Sigmoid colon (tissue), 7 donors: Measurements from ENCODE around the gene PFKFB2. TPM values are rescaled to one million over a fixed set of nuclear protein-coding genes. Genes with fewer than 3 reads are reported as not detected.
"Not testable (repeated sequence)": the region's sequence is repeated elsewhere in the genome, so short reads cannot be mapped to it uniquely, and the experiment has no call there.

Experiments used
- DNase-seq: peaks from one replicate; pipeline ENCODE4 v3.0.0-alpha.2; 2019
- H3K27ac ChIP-seq, 4 donors: fragments of 200-600 bp; sonication (generic); one replicate each; pipeline ENCODE4 v1.5.1; 2016 to 2019; ENCODE audit warnings: mild to moderate bottlenecking in 1 of 4
- H3K27me3 ChIP-seq, 3 donors: fragments of 200-600 bp; sonication (generic); one replicate each; pipeline ENCODE4 v1.5.1; 2019; ENCODE audit warnings: mild to moderate bottlenecking in 1 of 3
- H3K36me3 ChIP-seq, 4 donors: fragments of 200-600 bp; sonication (generic); one replicate each; pipeline ENCODE4 v1.5.1; 2016 to 2019
- H3K4me1 ChIP-seq, 4 donors: fragments of 200-600 bp; sonication (generic); one replicate each; pipeline ENCODE4 v1.5.1; 2017 to 2019
- H3K4me3 ChIP-seq, 4 donors: fragments of 200-600 bp; sonication (generic); one replicate each; pipeline ENCODE4 v1.5.1; 2017 to 2019; ENCODE audit warnings: mild to moderate bottlenecking in 2 of 4, moderate library complexity in 1 of 4
- H3K9me3 ChIP-seq, 4 donors: fragments of 200-600 bp in 3 of 4; sonication (generic) in 3 of 4; one replicate each; pipeline versions ENCODE4 v1.5.1 to v1.6.1; 2013 to 2019
- EP300 ChIP-seq, 4 donors: sonication (generic); formaldehyde crosslinking; IDR thresholded peaks; one replicate each; pipeline ENCODE4 v1.6.1; 2017; ENCODE audit warnings: antibody characterized with exemption in 4 of 4
- POLR2A ChIP-seq, 2 donors: fragments of 450-650 bp; IDR thresholded peaks; one replicate each; pipeline ENCODE4 v1.6.1; 2016; ENCODE audit warnings: antibody characterized with exemption in 2 of 2, mild to moderate bottlenecking in 2 of 2, moderate library complexity in 2 of 2
- POLR2AphosphoS5 ChIP-seq, 4 donors: sonication (generic); formaldehyde crosslinking; IDR thresholded peaks; one replicate each; pipeline ENCODE4 v1.6.1; 2017; ENCODE audit warnings: antibody characterized with exemption in 4 of 4
- WGBS, 2 donors: extraction: QIAGEN DNeasy Blood & Tissue Kit; methylation state at CpG; one replicate each; pipeline ENCODE4 v1.1.7; 2013; 5-methylcytosine and 5-hydroxymethylcytosine counted together
- intact Hi-C: fragments of 100-400 bp; cut with DNase I; formaldehyde crosslinking; loops from one replicate; pipeline ENCODE4 v1.15.1; 2023
- polyA plus RNA-seq, 3 donors: library from polyadenylated mRNA; stranded (reverse); fragments of 200-250 nt; gene quantifications; one replicate each; pipeline ENCODE4 v1.2.3, GENCODE V29; 2013
- total RNA-seq, 4 donors: library from RNA; depleted of rRNA; stranded (reverse); fragments of >200 nt; gene quantifications; one replicate each; pipeline ENCODE4 v1.1.0, GENCODE V29; 2016
- TF ChIP-seq, protein P1 (sequence below), 4 experiments: fragments of 450-650 bp in 3 of 4; fragments of 200-600 bp in 1 of 4; IDR thresholded peaks; one replicate each; pipeline ENCODE4 v1.5.1; 2016 to 2019; ENCODE audit warnings: antibody characterized with exemption in 4 of 4, mild to moderate bottlenecking in 3 of 4, moderate library complexity in 2 of 4
- donor health status: healthy with polysubstance abuse.
- donor health status: Bipolar disorder and iron deficiency.
- donor health status: healthy.

Gene PFKFB2
- total and polyA plus RNA-seq, 7 donors = 5.0 to 24.9 (median 7.8) TPM

- Histone ChIP-seq H3K27me3 (no peaks in the 10 kb centered on the region), H3K27ac (no peak overlapping the region), H3K9me3 (no peaks in the 10 kb centered on the region), H3K36me3 (no peaks in the 10 kb centered on the region), H3K4me3 (no peak overlapping the region), H3K4me1 (peaks cover 0 to 7% (median 6%) of the 10 kb centered on the region in 4 donors)
- TF ChIP-seq EP300 (IDR thresholded peaks at IDR 0.05) (no peak), POLR2AphosphoS5 (IDR thresholded peaks at IDR 0.05) (no peak)
- intact Hi-C loops = no loop called here
- WGBS, 2 donors = 72 to 79% methylated on average over 3 of the region's 3 CpGs
- no peak for DNase-seq
These were observed 12.9 kb upstream of the PFKFB2 start for GRCh38 chr1:207040181-207040533.

GRCh38 chr1:207041397-207041796 is 11.7 kb upstream of the PFKFB2 start:
- H3K36me3 ChIP-seq, H3K27me3 ChIP-seq, H3K4me3 ChIP-seq, intact Hi-C loops, DNase-seq, H3K27ac ChIP-seq, H3K9me3 ChIP-seq: not testable (repeated sequence)
- peaks cover 0 to 18% (median 13%) of the 10 kb centered on the region in 4 donors for H3K4me1 ChIP-seq
- WGBS, 2 donors = 92 to 94% methylated on average over 2 of the region's 2 CpGs

DNA sequence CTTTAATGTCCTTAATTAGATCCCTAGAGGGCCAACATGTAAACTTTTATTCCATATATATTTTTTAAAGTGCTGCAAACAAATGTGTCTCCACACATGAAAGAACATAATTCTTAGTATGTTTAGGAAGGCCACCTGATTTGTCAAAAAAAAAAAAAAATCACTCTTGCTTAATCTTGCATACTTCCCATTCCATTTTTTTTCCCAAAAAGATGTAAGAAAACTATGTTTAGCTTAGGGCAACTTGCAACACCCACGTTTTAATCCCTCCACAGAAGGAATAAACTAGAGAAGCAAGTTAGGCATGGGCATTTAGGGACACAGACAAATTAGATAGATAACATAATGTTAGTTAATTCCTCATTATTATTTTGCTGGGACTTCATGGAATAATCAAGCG is 7.6 kb upstream of the PFKFB2 start:
- no peaks in the 10 kb centered on the region for H3K9me3 ChIP-seq
- TF ChIP-seq POLR2AphosphoS5 (IDR thresholded peaks at IDR 0.05) (no peak), EP300 (IDR thresholded peaks at IDR 0.05) (no peak), POLR2A (IDR thresholded peaks at IDR 0.05) (no peak)
- TF ChIP-seq, protein P1, sequence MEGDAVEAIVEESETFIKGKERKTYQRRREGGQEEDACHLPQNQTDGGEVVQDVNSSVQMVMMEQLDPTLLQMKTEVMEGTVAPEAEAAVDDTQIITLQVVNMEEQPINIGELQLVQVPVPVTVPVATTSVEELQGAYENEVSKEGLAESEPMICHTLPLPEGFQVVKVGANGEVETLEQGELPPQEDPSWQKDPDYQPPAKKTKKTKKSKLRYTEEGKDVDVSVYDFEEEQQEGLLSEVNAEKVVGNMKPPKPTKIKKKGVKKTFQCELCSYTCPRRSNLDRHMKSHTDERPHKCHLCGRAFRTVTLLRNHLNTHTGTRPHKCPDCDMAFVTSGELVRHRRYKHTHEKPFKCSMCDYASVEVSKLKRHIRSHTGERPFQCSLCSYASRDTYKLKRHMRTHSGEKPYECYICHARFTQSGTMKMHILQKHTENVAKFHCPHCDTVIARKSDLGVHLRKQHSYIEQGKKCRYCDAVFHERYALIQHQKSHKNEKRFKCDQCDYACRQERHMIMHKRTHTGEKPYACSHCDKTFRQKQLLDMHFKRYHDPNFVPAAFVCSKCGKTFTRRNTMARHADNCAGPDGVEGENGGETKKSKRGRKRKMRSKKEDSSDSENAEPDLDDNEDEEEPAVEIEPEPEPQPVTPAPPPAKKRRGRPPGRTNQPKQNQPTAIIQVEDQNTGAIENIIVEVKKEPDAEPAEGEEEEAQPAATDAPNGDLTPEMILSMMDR (IDR thresholded peaks at IDR 0.05) = no peak
- DNase-seq = no peak
- WGBS, 2 donors = 74 to 84% methylated on average over 2 of the region's 2 CpGs
- intact Hi-C loops = no loop called here
- H3K27ac ChIP-seq = no peak overlapping the region
- no peaks in the 10 kb centered on the region for H3K27me3 ChIP-seq
- H3K36me3 ChIP-seq = peaks cover 7 to 28% (median 9%) of the 10 kb centered on the region in 4 donors
- no peak overlapping the region for H3K4me3 ChIP-seq
- H3K4me1 ChIP-seq = peaks cover 0 to 52% (median 39%) of the 10 kb centered on the region in 4 donors

DNA sequence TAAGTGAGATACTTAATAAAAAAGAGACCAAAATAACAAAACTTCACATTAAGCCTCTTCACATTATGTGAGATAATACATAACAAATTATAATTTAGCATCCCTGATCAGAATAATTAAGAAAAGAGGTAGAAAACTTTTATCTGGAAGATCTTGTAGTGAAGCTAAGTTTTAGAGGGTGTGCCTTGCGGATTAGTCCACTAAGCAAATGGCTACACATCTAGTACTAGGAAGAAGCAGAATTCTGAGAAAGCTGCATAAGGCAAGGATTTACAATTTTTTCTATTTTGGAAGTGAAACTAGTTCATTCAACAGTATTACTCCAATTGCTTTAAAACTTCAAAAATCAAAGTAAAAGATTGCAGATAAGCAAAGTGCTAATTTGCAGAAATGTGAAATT is 5.6 kb upstream of the PFKFB2 start:
- intact Hi-C loops = no loop called here
- Histone ChIP-seq H3K27ac (no peak overlapping the region), H3K27me3 (no peaks in the 10 kb centered on the region), H3K4me1 (peaks cover 0 to 66% (median 53%) of the 10 kb centered on the region in 4 donors), H3K9me3 (no peaks in the 10 kb centered on the region), H3K36me3 (peaks cover 7 to 28% (median 9%) of the 10 kb centered on the region in 4 donors), H3K4me3 (no peak overlapping the region)
- TF ChIP-seq EP300 (IDR thresholded peaks at IDR 0.05) (no peak), POLR2AphosphoS5 (IDR thresholded peaks at IDR 0.05) (no peak), POLR2A (IDR thresholded peaks at IDR 0.05) (no peak)
- TF ChIP-seq, protein P1 (IDR thresholded peaks at IDR 0.05) = no peak
- WGBS, 2 donors = 93 to 95% methylated on average over 1 of the region's 1 CpG
- no peak for DNase-seq

DNA sequence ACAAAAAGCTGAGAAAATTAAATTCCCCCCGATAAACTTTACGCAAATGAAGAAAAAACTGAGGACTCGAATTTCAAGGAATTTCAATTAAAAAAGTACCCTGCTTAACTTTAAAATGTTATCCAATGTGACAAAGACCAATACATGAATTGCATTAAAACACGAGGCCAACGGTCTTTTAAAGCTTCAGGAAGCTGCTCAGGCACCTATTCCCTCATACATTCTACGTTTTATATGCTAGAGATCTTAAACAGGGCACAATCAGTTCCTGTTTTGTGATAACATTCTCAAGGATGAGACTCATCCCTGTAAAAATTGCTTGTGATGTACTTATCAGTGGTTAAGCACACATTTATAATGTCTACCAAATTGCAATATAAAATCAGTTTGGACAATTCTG is 5.0 kb upstream of the PFKFB2 start:
- intact Hi-C loops = no loop called here
- peaks cover 0 to 66% (median 54%) of the 10 kb centered on the region in 4 donors for H3K4me1 ChIP-seq

More for the DNA sequence above, 5.0 kb upstream of the PFKFB2 start:
- Histone ChIP-seq H3K4me3 (no peak overlapping the region), H3K27me3 (no peaks in the 10 kb centered on the region), H3K27ac (no peak overlapping the region), H3K36me3 (peaks cover 7 to 28% (median 9%) of the 10 kb centered on the region in 4 donors), H3K9me3 (no peaks in the 10 kb centered on the region)
- no peak for DNase-seq
- WGBS, 2 donors = 63 to 79% methylated on average over 6 of the region's 6 CpGs
- TF ChIP-seq, protein P1 (IDR thresholded peaks at IDR 0.05) = no peak
- TF ChIP-seq EP300 (IDR thresholded peaks at IDR 0.05) = no peak
- no peak for TF ChIP-seq POLR2A (IDR thresholded peaks at IDR 0.05)
- TF ChIP-seq POLR2AphosphoS5 (IDR thresholded peaks at IDR 0.05) = no peak
